H1 (cell line): ENCODE results near the gene AP3M1. TPM values are rescaled to one million over a fixed set of nuclear protein-coding genes. Genes with fewer than 3 reads are reported as not detected.

Source experiments
- BCL11A ChIP-seq, 2 experiments: IDR thresholded peaks; one replicate each; pipeline ENCODE4 v1.6.1; 2011; ENCODE audit warnings: low read depth in 2 of 2, low read length in 2 of 2, mild to moderate bottlenecking in 2 of 2
- CTBP2 ChIP-seq: IDR thresholded peaks from 2 replicates; pipeline ENCODE4 v1.7.0; 2011; ENCODE audit warnings: borderline replicate concordance, mild to moderate bottlenecking, moderate library complexity, mixed read lengths, low read length; ENCODE audit not compliant: insufficient read depth, insufficient read length
- EGR1 ChIP-seq: IDR thresholded peaks from 2 replicates; pipeline ENCODE4 v1.6.1; 2011; ENCODE audit warnings: low read depth, low read length, borderline replicate concordance
- EP300 ChIP-seq, 2 experiments: IDR thresholded peaks; 1 replicate in 1 of 2; 2 replicates in 1 of 2; pipeline ENCODE4 v1.6.1; 2011 to 2012; ENCODE audit warnings: low read depth in 2 of 2, low read length in 2 of 2, mild to moderate bottlenecking in 2 of 2, borderline replicate concordance in 1 of 2, inconsistent platforms in 1 of 2, moderate library complexity in 1 of 2
- POLR2AphosphoS5 ChIP-seq: IDR thresholded peaks from 2 replicates; pipeline ENCODE4 v1.6.1; 2011; ENCODE audit warnings: low read depth, low read length
- polyA plus RNA-seq, 7 experiments: library from polyadenylated mRNA; depleted of rRNA in 3 of 7; stranded (reverse) in 5 of 7; unstranded in 2 of 7; fragments of >200 nt in 5 of 7; fragments of 200-250 nt in 2 of 7; gene quantifications; 1 replicate in 5 of 7; 2 replicates in 1 of 7; 4 replicates in 1 of 7; pipeline versions ENCODE4 v1.2.1 to v1.2.3, GENCODE V29; 2011 to 2013; ENCODE audit warnings: missing spikeins in 2 of 7, mixed read lengths in 2 of 7
- total RNA-seq: library from RNA; stranded (reverse); fragmentation: NEBNext Ultra II Directional; extraction: Animal tissue kit (Norgen Biotek cat#: 25700); gene quantifications from 2 replicates; pipeline ENCODE4 v1.2.1, GENCODE V29; 2021
- TF ChIP-seq, protein P1 (sequence below): fragments of 300-600 bp; sonication (generic); IDR thresholded peaks from 2 replicates; pipeline ENCODE4 v1.7.1; 2012; ENCODE audit warnings: low read length, moderate library complexity, mild to moderate bottlenecking, inconsistent platforms; ENCODE audit not compliant: insufficient replicate concordance
- TF ChIP-seq, protein P2 (sequence below): IDR thresholded peaks from 2 replicates; pipeline ENCODE4 v1.6.1; 2011; ENCODE audit warnings: low read depth, mild to moderate bottlenecking, low read length; ENCODE audit not compliant: insufficient read depth

The AP3M1 gene
- total and polyA plus RNA-seq, 2 of the 8 experiments (the other 6 are each of a cell fraction or from before 2014, with no cell fraction given), result 23.9 to 38.9 TPM

DNA sequence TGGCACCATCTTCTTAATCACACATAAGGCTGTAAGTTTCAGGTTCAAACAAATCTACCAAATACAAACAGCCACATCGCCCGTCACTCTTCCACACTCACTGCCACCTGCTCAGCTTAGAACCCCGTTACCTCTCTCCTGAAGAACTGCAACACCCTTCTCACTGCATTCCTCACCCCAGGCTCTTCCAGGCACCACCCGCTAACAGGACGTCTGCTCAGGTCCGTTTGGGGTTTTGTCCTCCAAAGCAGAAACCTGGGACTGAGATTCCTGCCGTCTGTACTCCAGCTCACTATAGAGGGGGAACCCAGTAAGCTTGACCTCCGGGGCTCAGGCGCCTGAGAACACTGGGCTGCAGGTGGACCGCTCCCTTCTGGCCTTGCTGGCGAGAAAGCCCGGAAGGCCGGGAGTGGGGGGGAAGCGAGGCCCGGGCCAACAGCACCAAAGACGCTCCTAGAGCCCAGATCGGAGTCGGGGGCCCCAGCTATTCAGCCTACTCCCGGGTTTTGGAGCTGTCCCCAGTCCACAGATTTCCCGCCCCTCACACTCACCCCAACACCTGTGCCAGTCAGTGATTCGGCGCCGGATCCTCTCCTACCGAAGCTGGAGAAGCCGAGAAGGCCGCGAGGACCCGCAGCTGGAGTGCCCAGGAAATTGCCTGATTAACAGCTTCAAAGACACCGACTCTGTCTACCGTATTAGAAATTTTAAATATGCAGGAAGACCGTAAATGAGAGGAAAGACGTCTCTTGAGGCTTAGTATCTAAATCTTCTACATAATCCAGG, at the start of gene AP3M1 (continued):
- TF ChIP-seq, protein P1, sequence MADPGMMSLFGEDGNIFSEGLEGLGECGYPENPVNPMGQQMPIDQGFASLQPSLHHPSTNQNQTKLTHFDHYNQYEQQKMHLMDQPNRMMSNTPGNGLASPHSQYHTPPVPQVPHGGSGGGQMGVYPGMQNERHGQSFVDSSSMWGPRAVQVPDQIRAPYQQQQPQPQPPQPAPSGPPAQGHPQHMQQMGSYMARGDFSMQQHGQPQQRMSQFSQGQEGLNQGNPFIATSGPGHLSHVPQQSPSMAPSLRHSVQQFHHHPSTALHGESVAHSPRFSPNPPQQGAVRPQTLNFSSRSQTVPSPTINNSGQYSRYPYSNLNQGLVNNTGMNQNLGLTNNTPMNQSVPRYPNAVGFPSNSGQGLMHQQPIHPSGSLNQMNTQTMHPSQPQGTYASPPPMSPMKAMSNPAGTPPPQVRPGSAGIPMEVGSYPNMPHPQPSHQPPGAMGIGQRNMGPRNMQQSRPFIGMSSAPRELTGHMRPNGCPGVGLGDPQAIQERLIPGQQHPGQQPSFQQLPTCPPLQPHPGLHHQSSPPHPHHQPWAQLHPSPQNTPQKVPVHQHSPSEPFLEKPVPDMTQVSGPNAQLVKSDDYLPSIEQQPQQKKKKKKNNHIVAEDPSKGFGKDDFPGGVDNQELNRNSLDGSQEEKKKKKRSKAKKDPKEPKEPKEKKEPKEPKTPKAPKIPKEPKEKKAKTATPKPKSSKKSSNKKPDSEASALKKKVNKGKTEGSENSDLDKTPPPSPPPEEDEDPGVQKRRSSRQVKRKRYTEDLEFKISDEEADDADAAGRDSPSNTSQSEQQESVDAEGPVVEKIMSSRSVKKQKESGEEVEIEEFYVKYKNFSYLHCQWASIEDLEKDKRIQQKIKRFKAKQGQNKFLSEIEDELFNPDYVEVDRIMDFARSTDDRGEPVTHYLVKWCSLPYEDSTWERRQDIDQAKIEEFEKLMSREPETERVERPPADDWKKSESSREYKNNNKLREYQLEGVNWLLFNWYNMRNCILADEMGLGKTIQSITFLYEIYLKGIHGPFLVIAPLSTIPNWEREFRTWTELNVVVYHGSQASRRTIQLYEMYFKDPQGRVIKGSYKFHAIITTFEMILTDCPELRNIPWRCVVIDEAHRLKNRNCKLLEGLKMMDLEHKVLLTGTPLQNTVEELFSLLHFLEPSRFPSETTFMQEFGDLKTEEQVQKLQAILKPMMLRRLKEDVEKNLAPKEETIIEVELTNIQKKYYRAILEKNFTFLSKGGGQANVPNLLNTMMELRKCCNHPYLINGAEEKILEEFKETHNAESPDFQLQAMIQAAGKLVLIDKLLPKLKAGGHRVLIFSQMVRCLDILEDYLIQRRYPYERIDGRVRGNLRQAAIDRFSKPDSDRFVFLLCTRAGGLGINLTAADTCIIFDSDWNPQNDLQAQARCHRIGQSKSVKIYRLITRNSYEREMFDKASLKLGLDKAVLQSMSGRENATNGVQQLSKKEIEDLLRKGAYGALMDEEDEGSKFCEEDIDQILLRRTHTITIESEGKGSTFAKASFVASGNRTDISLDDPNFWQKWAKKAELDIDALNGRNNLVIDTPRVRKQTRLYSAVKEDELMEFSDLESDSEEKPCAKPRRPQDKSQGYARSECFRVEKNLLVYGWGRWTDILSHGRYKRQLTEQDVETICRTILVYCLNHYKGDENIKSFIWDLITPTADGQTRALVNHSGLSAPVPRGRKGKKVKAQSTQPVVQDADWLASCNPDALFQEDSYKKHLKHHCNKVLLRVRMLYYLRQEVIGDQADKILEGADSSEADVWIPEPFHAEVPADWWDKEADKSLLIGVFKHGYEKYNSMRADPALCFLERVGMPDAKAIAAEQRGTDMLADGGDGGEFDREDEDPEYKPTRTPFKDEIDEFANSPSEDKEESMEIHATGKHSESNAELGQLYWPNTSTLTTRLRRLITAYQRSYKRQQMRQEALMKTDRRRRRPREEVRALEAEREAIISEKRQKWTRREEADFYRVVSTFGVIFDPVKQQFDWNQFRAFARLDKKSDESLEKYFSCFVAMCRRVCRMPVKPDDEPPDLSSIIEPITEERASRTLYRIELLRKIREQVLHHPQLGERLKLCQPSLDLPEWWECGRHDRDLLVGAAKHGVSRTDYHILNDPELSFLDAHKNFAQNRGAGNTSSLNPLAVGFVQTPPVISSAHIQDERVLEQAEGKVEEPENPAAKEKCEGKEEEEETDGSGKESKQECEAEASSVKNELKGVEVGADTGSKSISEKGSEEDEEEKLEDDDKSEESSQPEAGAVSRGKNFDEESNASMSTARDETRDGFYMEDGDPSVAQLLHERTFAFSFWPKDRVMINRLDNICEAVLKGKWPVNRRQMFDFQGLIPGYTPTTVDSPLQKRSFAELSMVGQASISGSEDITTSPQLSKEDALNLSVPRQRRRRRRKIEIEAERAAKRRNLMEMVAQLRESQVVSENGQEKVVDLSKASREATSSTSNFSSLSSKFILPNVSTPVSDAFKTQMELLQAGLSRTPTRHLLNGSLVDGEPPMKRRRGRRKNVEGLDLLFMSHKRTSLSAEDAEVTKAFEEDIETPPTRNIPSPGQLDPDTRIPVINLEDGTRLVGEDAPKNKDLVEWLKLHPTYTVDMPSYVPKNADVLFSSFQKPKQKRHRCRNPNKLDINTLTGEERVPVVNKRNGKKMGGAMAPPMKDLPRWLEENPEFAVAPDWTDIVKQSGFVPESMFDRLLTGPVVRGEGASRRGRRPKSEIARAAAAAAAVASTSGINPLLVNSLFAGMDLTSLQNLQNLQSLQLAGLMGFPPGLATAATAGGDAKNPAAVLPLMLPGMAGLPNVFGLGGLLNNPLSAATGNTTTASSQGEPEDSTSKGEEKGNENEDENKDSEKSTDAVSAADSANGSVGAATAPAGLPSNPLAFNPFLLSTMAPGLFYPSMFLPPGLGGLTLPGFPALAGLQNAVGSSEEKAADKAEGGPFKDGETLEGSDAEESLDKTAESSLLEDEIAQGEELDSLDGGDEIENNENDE, result no peak
- no peak for TF ChIP-seq BCL11A (IDR thresholded peaks at IDR 0.05; ENCODE audit: low read depth in 2 of 2, low read length in 2 of 2)
- TF ChIP-seq CTBP2, result no peak
- no peak for TF ChIP-seq EP300 (IDR thresholded peaks at IDR 0.05; ENCODE audit: borderline replicate concordance in 1 of 2, low read depth in 2 of 2, low read length in 2 of 2)
- 0 out of 2 replicates have a peak, but pooled peaks have one; percentile 26 for TF ChIP-seq EGR1
- TF ChIP-seq POLR2AphosphoS5, result peak; percentile 29; the same call in 1 of the 2 replicates
- TF ChIP-seq, protein P2, sequence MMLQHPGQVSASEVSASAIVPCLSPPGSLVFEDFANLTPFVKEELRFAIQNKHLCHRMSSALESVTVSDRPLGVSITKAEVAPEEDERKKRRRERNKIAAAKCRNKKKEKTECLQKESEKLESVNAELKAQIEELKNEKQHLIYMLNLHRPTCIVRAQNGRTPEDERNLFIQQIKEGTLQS, result no peak
